ENCODE data around the gene RUNX2. TPM values are rescaled to one million over a fixed set of nuclear protein-coding genes. Genes with fewer than 3 reads are reported as not detected.

RUNX2 gene
- total RNA-seq, 2 experiments from 2014 or later, result 0.27 to 0.44 TPM

GRCh38 chr6:45531999-45532595, 204.0 kb downstream of the RUNX2 start:
- BruUV-seq (replicated peaks), result no TSS peak

DNA sequence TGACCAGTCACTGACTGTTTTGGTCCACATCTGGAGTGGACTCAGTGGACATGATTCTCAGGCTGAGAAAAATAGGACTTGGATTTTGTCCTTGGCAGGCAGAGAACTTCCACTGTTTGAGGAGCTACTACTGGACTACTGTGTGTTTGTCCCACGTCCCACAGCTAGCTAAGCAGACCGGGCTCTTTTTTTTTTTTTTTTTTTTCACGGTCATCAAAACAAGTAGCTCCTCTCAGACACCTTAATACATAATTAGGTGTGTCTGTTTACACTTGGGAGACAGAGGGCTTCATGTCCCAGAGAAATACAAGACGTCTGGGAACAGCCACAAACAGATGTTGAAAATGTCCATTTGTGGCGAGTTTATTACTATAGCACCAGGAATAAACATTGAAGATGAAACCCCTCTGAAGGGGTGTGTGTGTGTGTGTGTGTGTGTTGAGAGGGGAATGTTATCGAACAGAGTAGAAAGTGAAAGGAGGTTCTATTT, 204.6 kb downstream of the RUNX2 start:
- TF ChIP-seq EZH2phosphoT487 (IDR thresholded peaks at IDR 0.05; ENCODE audit: borderline replicate concordance, low read depth, low read length) (no peak), CTCF (conservative IDR thresholded peaks at IDR 0.05; ENCODE audit: low read length) (no peak)
- DNase-seq (ENCODE audit: low spot score), result no peak
- H3K4me2 ChIP-seq (ENCODE audit: low read length), result no peak overlapping the region
- H3K79me2 ChIP-seq (ENCODE audit: insufficient read depth, low read depth, low read length), result no peaks in the 10 kb centered on the region
- H4K20me1 ChIP-seq (ENCODE audit: insufficient read depth, low read length), result no peaks in the 10 kb centered on the region
- no peaks in the 10 kb centered on the region for H3K4me1 ChIP-seq (ENCODE audit: insufficient read depth, low read length, poor library complexity, severe bottlenecking)
- intact Hi-C loops (cut with micrococcal nuclease; ENCODE audit: unreplicated experiment), result no loop called here
- CTCF ChIA-PET (ENCODE audit: unreplicated experiment), result interaction anchor here (0.6 kb wide), 2 partner anchors 11 to 254 kb away, joined by 3 read pairs; no protein-coding TSS in a partner anchor
- BruUV-seq (replicated peaks), result no TSS peak
- H2AFZ ChIP-seq (ENCODE audit: low read length), result no peak overlapping the region
- no peaks in the 10 kb centered on the region for H3K36me3 ChIP-seq (ENCODE audit: insufficient read depth, low read length)
- POLR2A ChIA-PET, result no interaction called here
- H3K27ac ChIP-seq (ENCODE audit: low read depth, low read length, poor library complexity, severe bottlenecking), result no peak overlapping the region
- H3K9me2 ChIP-seq (ENCODE audit: insufficient read depth, low read length), result no peaks in the 10 kb centered on the region
- no peak overlapping the region for H3K4me3 ChIP-seq (ENCODE audit: low read depth, low read length, poor library complexity, severe bottlenecking)
- H3K9me3 ChIP-seq (ENCODE audit: low read length), result no peaks in the 10 kb centered on the region

More at GRCh38 chr6:45531999-45532595, 204.0 kb downstream of the RUNX2 start:
- ChIA-PET CTCF (ENCODE audit: unreplicated experiment) (no interaction called here), POLR2A (interaction anchor here (0.6 to 0.7 kb wide), 5 partner anchors 190 to 1343 kb away, joined by 3 to 4 read pairs (median 3); no protein-coding TSS in a partner anchor)
- Histone ChIP-seq H3K4me2 (ENCODE audit: low read length) (no peak overlapping the region), H3K4me3 (ENCODE audit: low read depth, low read length, poor library complexity, severe bottlenecking) (no peak overlapping the region), H4K20me1 (ENCODE audit: insufficient read depth, low read length) (no peaks in the 10 kb centered on the region), H3K79me2 (ENCODE audit: insufficient read depth, low read depth, low read length) (no peaks in the 10 kb centered on the region), H3K36me3 (ENCODE audit: insufficient read depth, low read length) (no peaks in the 10 kb centered on the region), H2AFZ (ENCODE audit: low read length) (no peak overlapping the region), H3K9me2 (ENCODE audit: insufficient read depth, low read length) (no peaks in the 10 kb centered on the region), H3K9me3 (ENCODE audit: low read length) (no peaks in the 10 kb centered on the region), H3K27ac (ENCODE audit: low read depth, low read length, poor library complexity, severe bottlenecking) (no peak overlapping the region), H3K4me1 (ENCODE audit: insufficient read depth, low read length, poor library complexity, severe bottlenecking) (no peaks in the 10 kb centered on the region)
- DNase-seq (ENCODE audit: low spot score), result no peak
- intact Hi-C loops (cut with micrococcal nuclease; ENCODE audit: unreplicated experiment), result no loop called here
- no peak for TF ChIP-seq CTCF (conservative IDR thresholded peaks at IDR 0.05; ENCODE audit: low read length)

DNA sequence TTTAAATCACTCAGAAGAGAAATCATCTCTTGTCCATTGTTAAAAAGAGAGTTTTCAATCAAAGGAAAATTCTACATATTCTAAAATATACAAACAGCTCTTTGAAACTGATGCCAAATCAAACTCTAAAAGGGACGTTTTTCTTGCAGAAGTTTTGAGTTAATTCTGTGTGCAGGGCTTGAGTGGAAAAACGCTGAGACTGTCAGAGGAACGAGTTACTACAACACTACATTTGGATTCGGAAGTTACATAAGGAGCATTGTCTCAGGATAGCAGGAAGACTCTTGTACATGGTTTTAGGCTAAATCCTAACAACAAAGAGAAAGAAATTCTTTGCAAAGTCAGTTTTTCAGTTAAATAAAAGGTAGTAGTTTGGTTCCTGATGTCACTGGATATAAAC, 205.3 kb downstream of the RUNX2 start:
- H3K9me3 ChIP-seq (ENCODE audit: low read length), result no peaks in the 10 kb centered on the region
- H3K27ac ChIP-seq (ENCODE audit: low read depth, low read length, poor library complexity, severe bottlenecking), result no peak overlapping the region
- no peak overlapping the region for H3K4me2 ChIP-seq (ENCODE audit: low read length)
- H2AFZ ChIP-seq (ENCODE audit: low read length), result no peak overlapping the region
- H4K20me1 ChIP-seq (ENCODE audit: insufficient read depth, low read length), result no peaks in the 10 kb centered on the region
- no peaks in the 10 kb centered on the region for H3K4me1 ChIP-seq (ENCODE audit: insufficient read depth, low read length, poor library complexity, severe bottlenecking)
- H3K9me2 ChIP-seq (ENCODE audit: insufficient read depth, low read length), result no peaks in the 10 kb centered on the region
- no peaks in the 10 kb centered on the region for H3K79me2 ChIP-seq (ENCODE audit: insufficient read depth, low read depth, low read length)
- no peaks in the 10 kb centered on the region for H3K36me3 ChIP-seq (ENCODE audit: insufficient read depth, low read length)
- intact Hi-C loops (cut with micrococcal nuclease; ENCODE audit: unreplicated experiment), result no loop called here
- H3K4me3 ChIP-seq (ENCODE audit: low read depth, low read length, poor library complexity, severe bottlenecking), result no peak overlapping the region
- TF ChIP-seq CTCF (conservative IDR thresholded peaks at IDR 0.05; ENCODE audit: low read length) (no peak), EZH2phosphoT487 (IDR thresholded peaks at IDR 0.05; ENCODE audit: borderline replicate concordance, low read depth, low read length) (no peak)
- no peak for DNase-seq (ENCODE audit: low spot score)
- BruUV-seq (replicated peaks), result no TSS peak
- ChIA-PET CTCF (ENCODE audit: unreplicated experiment) (interaction anchor here (0.6 kb wide), 2 partner anchors 11 to 253 kb away, joined by 3 read pairs; no protein-coding TSS in a partner anchor), POLR2A (no interaction called here)

Data from OCI-LY7 (cell line).